Measurements from ENCODE around the gene MYOCD.
"Not testable (repeated sequence)": the region's sequence is repeated elsewhere in the genome, so short reads cannot be mapped to it uniquely, and the experiment has no call there.

MYOCD gene, protein sequence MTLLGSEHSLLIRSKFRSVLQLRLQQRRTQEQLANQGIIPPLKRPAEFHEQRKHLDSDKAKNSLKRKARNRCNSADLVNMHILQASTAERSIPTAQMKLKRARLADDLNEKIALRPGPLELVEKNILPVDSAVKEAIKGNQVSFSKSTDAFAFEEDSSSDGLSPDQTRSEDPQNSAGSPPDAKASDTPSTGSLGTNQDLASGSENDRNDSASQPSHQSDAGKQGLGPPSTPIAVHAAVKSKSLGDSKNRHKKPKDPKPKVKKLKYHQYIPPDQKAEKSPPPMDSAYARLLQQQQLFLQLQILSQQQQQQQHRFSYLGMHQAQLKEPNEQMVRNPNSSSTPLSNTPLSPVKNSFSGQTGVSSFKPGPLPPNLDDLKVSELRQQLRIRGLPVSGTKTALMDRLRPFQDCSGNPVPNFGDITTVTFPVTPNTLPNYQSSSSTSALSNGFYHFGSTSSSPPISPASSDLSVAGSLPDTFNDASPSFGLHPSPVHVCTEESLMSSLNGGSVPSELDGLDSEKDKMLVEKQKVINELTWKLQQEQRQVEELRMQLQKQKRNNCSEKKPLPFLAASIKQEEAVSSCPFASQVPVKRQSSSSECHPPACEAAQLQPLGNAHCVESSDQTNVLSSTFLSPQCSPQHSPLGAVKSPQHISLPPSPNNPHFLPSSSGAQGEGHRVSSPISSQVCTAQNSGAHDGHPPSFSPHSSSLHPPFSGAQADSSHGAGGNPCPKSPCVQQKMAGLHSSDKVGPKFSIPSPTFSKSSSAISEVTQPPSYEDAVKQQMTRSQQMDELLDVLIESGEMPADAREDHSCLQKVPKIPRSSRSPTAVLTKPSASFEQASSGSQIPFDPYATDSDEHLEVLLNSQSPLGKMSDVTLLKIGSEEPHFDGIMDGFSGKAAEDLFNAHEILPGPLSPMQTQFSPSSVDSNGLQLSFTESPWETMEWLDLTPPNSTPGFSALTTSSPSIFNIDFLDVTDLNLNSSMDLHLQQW

DNA sequence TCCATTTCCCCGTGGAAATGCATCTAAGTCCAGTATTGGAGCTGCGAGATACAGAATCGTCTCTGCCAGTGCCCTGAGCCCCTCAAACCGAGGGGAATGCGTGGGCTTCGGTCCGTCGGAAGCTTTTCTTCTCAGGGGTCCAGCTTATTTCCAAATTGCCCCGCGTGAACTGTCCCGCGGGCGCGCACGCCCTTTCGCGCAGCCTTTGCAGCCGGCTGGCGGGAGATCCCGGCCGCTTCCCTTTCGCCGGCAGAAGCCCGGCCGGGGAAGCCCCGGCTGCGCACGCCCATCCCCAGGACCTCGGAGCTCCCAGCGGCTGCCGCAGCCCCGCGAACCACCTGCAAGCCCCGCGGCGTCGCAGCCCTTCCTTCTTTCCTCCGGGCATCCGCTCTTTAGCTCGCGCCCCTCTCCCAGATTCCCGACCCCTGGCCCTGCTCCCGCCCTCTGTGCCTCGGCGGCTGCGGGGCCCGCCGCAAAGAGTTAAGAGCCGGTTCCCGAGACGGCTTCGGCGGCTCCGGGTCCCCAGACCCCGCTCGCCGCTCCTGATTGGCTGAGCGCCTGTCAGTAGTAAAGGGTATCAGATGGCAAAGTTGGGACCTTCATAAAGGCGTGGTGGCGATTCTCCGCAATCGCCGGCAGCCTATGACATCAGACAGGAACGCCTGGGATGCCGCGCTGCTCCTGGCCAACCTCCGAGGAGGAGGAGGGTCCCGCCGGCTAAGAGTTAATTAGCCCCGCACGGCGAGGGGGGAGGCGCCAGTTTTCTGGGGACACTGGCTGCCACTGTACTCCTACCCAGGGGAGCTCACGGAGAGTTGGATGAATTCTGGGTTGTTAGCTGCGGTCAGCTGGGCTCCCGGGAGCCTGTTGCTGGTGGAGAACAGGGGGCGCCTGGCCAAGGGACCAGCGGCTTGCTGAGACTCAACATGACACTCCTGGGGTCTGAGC lies at the start of gene MYOCD:
MYOCD (plus strand) TSS at position 628 of the 948 bp plus-strand sequence; CDS start at position 927, 299 bp downstream.
- no peak for DNase-seq

DNA sequence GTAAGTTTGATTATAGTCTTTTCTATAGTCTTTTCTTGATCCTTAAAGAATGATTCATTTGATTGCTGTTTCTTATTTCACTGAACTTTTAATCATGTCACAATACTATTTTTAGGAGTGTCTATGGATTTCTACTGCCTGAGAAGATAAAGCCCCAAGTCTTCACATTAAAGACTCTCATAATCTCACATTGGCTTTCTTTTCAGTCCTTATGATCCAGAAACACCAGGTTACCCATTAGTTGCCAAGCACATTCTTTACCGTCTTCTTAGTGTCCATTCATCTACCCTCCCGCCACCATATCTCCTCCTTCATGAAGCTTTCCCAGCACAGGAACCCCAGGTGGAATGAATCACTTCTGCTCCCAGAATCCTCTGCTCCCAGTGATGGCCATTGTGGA lies 49.5 kb upstream of the MYOCD start:
- no peak for DNase-seq

DNA sequence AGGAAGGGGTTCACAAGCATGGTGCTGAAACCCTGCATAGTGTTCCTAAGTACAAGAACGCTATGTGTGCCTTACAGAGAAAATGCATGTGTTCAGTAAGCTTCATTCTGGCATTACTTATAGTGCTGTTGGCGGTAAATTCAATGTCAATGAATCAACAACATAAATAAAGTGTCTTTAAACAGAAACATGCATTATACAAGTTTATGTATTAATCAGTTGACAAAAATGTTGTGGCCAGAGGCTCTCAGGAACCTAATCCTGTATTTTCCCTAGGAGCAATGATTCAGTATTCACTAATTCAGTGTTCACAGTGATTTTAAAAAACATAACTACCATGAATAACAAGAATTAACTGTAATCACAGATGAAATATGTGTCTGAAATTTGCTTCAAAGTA lies 47.1 kb upstream of the MYOCD start:
- no peak for DNase-seq

DNA sequence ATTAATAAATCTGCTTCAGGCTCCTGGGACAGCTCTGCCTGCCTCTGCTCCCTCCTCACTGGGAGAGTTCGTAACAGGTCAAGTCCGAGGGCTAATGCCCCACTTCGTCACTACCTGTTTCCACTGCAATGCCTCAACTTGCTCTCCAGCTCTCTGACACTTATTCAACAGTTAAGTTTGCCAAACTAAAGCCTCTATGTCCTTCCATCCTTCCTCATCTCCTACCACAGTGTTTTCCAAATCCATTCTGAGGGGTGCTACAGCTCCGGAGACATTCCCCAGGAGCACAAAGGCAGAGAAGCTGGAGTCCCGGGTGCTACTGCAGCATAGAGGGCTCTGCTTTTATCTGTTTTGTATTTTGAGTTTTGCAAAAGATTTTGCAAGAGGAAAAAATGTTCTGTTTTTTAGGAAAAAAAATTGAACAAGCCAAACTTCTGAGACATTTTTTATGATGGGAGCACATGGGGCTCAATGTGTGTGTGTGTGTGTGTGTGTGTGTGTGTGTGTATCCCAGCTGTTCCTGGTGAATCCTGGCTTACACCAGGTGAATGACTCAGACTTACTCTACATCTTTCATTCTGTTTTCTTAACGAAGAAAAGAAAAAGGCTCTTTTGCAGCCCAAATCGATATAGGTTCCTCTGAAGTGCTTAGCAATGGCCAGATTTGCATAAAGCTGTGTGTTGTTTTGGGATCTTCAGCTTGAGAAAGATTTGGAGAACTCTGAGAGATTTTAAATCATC lies 46.1 kb upstream of the MYOCD start:
- DNase-seq: no peak

DNA sequence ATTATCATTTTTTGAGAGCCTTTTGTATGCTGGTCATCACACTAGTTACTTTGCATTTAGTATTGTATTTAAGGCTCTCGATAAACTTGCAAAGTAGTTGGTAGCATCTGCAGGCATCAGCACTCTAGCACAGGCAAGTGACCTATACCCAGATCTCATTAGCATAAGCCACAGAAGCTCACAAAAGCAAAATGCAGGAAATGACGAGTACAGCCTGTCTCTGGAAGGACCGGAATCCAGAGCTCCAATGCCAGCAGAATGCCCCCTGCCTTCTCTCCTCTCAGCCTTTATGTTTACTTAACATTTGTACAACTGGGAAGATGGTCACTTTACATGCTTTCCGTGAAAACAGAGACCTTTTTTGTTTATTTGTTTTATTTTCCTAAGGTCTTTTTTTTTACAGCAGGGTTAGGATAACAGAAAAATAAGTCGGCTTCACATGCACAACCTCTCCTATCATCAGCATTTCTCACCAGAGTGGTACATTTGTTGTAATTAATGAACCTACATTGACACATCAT lies 45.4 kb upstream of the MYOCD start:
- no peak for DNase-seq

DNA sequence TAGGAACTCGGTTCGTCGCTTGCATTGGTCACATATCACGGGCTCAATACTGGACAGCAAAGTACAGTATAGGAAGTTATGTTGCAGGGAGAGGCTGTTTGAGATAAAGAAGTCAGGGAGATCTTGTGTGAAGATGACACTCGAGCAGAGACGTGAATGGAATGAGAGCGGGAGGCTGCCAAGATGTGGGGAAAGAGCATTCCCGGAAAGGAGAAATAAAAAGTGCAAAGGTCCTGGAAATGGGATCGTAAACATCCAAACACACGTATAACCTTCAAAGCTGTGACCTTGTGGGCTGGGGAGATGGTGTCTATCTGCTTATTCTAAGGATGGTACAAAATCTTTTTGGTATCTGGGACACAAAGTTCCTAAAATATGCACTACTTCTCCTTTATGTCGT lies 43.0 kb upstream of the MYOCD start:
- DNase-seq: no peak

DNA sequence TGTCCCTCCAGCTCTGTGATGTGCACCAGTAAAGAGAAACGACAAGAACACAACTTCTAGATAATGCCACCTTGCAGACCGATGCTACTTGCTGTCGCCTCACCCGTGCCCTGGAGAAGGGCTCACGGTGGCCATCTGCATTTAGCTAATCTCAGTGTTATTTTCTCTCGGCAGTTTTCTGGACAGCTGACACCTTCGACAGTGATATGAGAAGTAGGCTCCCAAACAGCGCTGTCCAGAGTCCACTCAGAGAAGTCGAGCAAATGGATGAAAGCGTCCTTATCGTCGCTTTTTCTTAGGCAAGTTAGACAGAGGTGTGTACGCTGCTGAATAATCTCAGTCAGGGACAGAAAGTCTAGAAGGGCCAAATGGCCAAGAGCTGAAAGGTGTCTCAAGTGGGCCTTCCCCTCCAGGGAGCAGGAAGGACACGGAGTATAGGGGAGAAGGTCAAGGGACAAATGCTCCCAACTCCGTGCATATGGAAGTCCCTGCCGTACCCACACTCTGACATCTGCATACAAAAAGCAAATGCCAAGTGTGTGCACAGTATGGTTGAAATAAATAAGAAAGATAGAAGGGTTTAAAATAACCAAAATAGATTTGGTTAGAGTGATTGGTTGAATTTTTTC lies 42.4 kb upstream of the MYOCD start:
- no peak for DNase-seq

DNA sequence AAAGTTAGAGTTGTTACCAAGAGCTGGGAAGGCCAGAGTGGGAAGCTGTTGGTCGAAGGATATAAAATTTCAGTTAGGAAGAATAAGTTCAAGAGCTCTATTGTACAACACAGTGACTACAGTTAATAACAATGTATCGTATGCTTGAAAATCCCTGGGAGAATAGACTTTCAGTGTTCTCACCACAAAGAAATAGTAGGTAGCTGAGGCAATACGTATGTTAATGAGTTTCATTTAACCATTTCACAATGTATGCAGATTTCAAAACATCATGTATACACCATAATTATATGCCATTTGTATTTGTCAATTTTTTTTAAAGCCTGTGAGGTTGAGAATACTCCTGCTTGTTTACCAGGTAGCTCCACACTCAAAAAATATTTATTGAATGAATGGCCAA lies 41.5 kb upstream of the MYOCD start:
- DNase-seq: no peak

DNA sequence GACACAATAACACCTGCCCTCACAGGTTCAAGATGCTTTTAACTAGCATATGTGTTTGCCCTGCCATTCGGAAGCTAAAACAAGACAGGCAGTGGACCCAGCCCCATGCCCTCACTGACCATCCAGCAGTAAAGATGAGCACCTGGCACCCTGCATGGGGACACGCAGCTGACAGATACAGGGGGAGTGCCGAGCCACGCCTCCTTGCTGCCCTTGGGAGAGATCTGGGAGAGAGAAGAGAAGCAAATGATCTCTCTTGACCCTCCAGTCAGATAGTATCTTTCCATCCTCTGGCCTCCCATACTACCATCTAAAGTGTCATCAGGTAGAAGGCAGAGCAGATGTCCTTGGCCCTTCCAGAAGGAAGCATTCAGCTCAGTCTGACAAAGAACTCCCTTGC lies 40.6 kb upstream of the MYOCD start:
- DNase-seq: no peak

DNA sequence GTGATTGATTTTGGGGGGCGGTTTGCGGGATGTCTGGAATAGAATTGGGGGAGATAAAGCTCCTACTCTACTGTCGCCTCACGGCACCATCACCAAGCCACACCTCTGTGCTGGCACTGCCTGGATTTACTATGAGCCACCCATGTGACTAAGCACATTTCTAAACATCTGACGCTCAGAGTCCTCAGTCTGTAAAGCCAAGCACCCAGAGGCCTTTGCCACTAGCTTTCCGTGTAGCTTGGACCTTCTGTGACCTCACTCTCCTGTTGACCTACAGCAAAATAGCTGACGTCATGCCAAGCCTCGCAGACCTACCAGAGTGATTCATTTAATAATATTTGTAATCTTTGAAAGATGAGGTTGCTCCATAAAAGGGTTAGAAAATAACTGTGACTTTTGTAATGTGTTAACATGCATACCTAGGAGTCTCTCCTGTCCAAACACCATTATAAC lies 38.5 kb upstream of the MYOCD start:
- DNase-seq: no peak

DNA sequence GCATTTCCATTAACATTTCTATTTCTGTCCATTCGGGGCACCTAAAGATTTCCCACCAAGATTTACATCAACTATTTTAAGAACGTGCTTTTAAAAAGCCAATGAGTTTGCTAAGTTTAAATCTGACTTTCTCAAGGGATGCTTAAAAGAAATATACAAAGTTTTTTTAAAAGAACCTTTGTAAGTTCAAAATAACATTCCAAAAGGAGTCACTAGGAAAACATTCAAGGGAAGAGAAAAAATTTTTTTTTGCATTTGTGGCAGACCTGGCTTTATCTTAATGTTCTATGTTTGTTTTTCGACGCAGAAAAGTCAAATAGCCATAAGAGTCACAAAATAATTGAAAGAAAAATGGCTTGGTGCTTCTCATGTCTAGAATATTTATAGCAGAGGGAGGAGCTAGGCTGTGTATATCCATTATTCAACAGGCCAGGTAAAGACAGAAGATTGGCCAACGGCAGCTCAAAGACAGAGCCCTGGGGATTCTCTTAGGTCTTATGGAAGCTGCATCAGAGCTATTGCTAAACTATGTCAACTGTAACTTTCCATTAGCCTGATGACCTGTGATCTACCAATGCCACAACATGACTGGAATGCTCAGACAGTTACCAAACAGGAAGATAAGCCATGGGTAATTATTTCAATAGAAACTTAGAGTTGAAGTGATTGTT lies 37.8 kb upstream of the MYOCD start:
- no peak for DNase-seq

DNA sequence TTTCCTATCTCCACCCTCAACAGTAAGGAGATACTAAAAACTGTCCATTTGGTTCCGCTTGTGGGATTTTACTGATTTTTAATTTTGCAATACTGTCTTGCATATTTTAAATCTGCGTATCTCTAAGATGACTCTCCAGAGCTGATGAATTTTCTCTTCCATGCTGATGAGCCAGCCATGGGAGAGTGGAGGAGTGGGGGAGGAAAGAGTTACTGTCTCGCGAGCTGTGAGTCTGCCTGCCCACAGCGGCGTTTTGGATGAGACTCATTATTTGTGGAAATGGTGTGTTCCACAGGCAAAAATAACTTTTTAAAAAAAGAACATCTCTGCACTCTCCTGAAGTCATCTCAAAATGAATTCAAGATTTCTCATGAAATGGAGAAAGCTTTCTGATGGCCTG lies 34.6 kb upstream of the MYOCD start:
- DNase-seq: no peak

DNA sequence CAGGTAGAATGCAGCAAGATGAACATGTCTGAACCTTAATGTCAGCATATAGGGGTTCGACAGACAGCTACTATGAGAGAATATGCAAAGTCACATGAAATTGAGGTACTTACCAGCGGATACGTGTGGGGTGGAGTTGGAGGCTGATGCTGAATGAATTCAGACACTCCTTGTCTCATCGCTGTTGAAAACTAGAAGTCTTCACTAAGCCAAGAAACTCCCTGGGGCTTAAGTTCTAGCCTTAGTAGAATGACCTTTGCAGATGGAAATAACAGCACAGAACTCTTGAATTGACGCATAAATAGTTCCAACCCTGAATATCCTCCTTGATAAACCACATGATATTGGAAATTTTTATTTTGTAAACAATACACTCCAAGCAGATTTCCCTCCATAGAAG lies 32.9 kb upstream of the MYOCD start:
- DNase-seq: no peak

DNA sequence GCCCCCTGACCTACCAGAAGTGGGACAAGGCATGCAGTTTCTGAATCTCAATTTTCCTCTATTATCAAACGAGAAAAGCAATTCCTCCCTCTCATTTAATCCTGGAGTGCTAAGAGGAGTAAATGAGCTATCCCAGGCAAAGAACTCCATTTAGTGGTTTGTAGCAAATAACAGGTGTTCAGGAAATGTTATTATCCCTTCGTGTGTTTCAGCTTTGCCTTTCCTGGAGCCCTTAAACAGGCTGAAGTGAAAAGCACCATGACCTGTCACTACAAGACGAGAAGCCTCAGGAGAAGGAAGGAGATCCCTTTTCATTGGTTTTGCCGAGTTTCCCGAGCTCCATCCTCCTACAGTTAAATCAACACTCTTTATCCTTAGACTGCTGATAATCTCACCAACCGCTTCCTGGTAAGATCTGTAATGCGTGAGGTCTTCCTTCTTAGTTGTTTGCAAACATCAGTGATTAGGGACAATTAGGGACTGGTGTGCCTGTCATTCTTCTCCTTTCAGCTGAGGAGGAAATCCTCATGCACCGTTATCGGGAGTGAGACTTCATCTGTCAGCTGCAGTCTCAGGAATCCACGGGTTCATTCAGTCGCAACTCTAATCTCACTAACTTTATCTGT lies 30.8 kb upstream of the MYOCD start:
- DNase-seq: no peak

DNA sequence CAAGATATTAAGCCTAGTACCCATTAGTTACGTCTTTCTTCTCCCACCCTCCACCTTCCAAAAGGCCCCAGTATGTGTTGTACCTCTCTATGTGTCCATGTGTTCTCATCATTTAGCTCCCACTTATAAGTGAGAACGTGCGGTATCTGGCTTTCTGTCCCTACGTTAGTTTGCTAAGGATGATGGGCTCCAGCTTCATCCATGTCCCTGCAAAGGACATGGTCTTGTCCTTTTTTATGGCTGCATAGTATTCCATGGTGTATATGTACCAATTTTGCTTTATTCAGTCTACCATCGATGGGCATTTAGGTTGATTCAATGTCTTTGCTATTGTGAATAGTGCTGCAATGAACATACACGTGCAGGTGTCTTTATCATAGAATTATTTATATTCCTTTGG lies 29.7 kb upstream of the MYOCD start:
- DNase-seq: not testable (repeated sequence)

DNA sequence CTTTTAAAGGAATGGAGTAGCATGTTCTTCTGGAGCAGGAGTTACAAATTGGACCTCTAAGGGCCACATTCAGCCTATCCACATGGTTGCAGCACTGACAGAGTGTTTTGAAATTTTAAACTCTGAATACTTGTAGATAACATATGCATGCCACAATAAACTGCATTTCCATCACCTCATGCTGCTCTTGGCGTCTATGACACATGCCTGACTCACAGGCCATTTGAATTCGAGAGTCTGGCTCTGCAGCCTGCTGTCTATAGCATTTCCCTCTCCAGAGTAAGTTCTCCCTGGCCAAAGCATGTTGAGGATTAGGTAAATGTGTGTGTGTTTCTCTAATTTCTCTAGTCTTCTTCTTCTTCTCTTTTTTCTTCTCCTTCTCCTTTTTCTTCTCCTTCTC lies 28.7 kb upstream of the MYOCD start:
- no peak for DNase-seq

DNA sequence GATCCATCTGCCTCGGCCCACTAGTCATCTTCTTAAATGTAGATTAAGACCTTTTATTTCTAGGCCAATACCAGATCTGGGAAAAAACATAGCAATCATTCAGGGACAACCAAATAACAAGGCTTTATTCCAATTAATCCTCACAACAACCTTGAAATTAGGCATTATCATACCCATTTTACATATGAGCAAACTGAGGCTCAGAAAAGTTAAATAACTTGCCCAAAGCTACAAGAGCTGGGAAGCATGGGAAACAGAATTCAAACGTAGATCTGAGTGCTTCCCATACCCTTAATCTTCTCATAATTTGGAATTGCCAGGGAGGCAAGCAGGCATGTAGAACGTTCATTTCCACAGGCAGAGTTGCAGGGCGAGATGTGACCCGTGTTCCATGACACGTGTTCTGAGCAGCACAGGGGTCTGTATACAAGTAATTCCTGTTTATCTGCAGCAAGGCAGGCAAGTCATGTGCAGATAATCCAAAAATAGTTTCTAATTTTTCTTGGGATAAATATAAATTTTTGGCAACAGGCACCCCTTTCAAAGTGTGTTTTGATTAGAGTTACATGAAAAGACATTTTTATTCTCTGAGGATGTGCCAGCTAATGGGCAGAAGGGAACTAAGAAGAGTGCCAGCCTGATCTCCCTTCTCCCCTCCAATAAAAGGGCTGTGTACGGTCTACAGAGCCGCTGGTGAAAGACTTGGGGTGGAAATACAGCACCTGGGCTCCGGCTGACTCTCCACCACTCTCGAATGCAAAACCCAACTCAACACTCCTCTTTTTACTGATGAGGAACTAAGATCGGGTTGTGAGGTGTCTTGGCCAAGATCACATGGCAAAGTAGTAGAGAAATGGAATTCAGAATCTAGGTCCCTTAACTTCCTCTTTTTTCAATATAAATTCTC lies 27.7 kb upstream of the MYOCD start:
- DNase-seq: no peak

DNA sequence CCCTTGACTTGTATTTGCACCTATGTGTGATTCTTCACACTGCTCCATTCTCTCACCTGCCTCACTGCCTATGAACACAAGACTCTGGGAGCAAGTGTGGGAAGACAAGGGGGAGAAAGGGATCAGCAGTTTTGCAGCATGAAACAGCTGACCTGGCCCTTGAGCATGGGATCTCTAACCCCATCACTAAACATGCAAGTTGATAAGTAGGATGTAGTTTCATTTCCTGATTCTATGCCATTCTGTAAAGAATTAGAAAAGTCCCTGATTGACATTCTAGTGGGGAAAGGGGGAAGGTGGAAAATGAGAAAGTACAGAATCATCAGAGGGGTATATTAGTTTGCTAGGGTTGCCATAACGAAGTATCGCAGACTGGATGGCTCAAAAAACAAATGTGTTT lies 25.3 kb upstream of the MYOCD start:
- DNase-seq: no peak

DNA sequence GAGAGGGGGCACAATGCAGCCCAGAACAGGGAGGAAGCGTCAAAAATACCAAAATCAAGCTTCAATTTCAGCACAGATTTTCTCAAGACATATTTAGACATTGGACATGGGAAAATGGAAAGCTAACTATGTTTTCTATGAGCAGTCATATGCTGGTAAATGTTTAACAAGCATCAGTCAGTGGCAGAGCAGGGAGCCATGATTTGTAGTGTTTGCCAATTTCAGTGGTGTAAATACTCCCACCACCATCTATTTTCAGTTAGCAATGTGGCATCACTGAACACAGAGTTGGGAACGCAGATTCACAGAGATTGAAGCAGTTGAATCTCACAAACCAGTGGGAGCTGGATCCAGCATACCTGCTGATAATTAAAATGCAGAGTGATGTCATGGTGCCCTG lies 24.6 kb upstream of the MYOCD start:
- DNase-seq: no peak
